Measurements from ENCODE around the gene GARIN5A.

The GARIN5A gene

GRCh38 chr19:50435627-50436026 lies 41.0 kb downstream of the GARIN5A start:
- no peak for DNase-seq (ENCODE audit: low read depth in 4 of 4, low spot score in 1 of 4)

- DNase-seq (ENCODE audit: low read depth in 4 of 4, low spot score in 1 of 4) = no peak
These were observed 41.4 kb downstream of the GARIN5A start for GRCh38 chr19:50435221-50435620.

DNA sequence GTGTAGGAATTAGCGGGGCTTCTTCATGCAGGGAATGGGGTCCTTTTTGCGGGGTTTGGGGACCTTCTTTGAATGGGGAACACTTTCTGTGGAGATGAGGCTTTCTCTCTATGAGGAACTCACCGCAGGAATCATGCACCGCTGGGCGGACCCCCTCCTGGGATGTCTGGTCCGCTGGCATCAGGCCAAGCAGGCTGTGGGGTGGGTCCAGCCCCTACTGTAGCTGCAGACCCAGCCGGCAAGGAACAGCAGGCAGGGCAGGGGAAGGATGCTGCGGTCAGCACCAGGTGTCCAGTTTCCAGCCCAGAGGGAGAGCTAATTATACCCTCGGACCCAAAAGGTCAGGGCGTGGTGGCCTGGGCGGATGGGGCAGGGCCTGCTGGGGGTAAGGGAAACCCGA lies 42.1 kb downstream of the GARIN5A start:
- DNase-seq (ENCODE audit: low read depth in 4 of 4, low spot score in 1 of 4) = no peak

DNA sequence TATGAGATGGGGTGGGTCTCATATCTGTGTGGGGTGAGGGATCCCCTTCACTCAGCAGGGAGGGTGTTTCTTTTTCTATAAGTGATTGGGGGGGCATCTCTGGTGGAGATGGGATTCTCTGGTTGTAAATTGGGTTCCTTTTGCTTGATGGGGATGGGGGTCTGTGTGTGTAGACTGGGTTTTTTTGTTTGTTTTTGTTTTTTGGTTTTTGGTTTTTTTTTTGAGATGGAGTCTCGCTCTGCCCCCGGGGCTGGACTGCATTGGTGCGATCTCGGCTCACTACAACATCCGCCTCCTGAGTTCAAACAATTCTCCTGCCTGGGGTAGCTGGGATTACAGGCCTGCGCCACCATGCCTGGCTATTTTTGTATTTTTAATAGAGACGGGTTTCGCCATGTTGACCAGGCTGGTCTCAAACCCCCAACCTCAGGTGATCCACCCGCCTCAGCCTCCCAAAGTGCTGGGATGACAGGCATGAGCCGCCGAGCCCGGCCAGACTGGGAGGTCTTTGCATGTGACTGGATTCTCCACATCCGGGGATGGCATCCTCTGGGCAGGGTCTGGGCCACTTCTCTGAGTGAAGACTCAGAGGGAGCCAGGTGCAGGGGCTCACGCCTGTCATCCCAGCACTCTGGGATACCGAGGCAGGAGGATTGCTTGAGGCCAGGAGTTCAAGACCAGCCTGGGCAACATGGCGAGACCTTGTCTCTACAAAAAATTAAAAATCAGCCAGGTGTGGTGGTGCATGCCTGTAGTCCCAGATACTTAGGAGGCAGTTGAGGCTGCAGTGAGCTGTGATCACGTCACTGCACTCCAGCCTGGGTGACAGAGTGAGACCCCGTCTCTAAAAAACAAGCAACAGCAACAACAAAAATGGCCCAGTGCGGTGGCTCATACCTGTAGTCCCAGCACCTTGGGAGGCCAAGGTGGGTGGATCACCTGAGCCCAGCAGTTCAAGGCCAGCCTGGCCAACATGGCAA lies 43.2 kb downstream of the GARIN5A start:
- no peak for DNase-seq (ENCODE audit: low read depth in 4 of 4, low spot score in 1 of 4)

- no peak for DNase-seq (ENCODE audit: low read depth in 4 of 4, low spot score in 1 of 4)
These were observed 44.2 kb downstream of the GARIN5A start, which contains the start of gene MYBPC2 for GRCh38 chr19:50432221-50433028. MYBPC2 (plus strand) TSS chr19:50432892; CDS start chr19:50432954, 62 bp downstream.

- peak; percentile 70 to 82 (median 78) for DNase-seq (ENCODE audit: low read depth in 4 of 4, low spot score in 1 of 4)
These were observed 45.1 kb downstream of the GARIN5A start for GRCh38 chr19:50431343-50432220.

DNA sequence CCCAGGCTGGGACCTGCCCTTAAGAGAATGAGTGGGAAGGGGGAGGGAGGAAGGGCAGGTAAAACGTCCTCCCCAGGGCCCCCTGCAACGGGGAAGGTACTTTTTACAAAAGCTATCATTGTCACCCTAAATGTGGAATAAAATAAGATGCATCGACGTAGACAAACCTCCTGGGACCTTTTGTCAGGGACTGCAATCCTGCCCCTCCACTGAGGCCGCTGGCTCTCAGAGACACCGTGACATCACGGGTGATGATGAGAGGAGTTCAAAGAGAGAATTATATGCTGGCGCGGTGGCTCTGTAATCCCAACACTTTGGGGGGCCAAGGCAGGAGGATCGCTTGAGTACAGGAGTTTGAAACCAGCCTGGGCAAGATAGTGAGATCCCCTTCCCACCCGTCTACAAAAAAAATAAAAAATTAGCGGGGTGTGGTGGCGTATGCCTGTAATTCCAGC lies 45.7 kb downstream of the GARIN5A start:
- DNase-seq (ENCODE audit: low read depth in 4 of 4, low spot score in 1 of 4) = no peak

DNA sequence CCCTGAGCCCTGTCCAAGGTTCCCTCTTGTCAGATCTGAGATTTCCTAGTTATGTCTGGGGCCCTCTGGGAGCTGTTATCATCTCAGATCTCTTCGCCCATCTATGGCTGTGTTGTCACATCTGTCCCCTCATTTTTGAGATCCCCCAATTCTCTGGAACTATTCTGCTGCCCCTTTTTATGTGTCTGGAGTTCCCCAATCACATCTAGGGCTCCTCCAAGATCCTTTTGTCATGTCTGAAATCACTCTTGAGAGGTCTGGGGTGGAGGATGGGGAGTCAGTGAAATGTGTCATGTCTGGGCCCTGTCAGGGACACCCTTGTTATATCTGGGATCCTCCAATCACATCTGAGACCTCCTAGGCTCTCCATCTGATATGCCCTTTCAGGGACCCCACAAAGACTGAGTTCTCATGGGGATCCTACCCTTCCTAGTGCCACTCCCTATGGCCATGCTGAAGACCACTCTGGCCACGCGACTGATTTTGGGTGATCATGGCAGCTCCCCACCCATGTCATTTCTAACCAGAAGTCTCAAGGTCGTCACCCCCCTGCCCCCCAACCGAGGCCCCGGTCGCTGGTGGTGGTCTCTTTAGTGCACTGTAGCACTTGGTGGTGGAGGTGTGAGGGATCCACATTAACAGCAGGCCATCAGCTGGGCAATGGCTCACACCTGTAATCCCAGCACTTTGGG lies 47.7 kb downstream of the GARIN5A start:
- DNase-seq (ENCODE audit: low read depth in 4 of 4, low spot score in 1 of 4) = no peak

DNA sequence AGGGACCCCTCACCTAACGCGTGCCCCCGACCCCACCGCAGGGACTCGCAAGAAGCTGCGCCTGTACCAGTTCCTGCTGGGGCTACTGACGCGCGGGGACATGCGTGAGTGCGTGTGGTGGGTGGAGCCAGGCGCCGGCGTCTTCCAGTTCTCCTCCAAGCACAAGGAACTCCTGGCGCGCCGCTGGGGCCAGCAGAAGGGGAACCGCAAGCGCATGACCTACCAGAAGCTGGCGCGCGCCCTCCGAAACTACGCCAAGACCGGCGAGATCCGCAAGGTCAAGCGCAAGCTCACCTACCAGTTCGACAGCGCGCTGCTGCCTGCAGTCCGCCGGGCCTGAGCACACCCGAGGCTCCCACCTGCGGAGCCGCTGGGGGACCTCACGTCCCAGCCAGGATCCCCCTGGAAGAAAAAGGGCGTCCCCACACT lies 48.6 kb downstream of the GARIN5A start:
- peak in 1 of 4 experiments; percentile 37 for DNase-seq (ENCODE audit: low read depth in 4 of 4, low spot score in 1 of 4)

DNA sequence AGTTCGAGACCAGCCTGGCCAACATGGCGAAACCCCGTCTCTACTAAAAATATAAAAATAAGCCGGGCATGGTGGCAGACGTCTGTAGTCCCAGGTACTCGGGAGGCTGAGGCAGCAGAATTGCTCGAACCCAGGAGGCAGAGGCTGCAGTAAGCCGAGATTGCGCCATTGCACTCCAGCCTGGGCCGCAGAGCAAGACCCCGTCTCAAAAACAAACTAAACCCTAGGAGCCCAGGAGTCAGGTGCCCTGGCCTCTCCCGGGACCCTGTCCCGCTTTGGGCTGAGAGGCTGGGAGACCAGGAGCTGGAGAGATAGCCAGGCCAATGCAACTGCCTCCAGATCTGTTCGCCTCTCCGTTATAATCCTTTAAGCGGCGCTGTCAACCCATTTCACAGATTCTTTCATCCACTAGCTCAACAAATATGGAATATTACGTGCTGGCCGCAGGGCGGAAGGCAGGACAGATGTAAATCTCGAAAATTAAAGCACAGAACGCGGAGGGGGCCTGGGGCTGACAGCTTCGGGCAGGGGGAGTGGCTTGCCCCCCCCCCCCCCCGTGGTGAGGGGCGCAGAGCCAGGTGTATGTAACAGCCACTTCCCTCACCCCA lies 49.2 kb downstream of the GARIN5A start:
- DNase-seq (ENCODE audit: low read depth in 4 of 4, low spot score in 1 of 4) = no peak

DNA sequence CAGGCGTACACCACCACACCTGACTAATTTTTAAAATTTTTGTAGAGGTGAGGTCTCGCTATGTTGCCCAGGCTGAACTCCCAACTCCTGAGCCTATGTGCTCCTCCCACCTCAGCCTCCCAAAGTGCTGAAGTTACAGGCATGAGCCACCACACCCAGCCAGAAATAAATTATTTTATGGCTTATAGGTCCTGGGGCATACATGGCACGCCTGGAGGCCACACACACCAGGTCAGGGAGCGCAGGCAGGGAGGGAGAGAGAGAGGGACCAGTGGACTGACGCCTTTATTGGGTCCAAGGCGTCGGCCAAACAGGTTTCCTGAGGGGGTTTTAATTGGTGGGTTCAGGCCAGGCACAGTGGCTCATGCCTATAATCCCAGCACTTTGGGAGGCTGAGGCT lies 51.1 kb downstream of the GARIN5A start:
- no peak for DNase-seq (ENCODE audit: low read depth in 4 of 4, low spot score in 1 of 4)

GRCh38 chr19:50423279-50424113 lies 53.2 kb downstream of the GARIN5A start:
- no peak for DNase-seq (ENCODE audit: low read depth in 4 of 4, low spot score in 1 of 4)

DNA sequence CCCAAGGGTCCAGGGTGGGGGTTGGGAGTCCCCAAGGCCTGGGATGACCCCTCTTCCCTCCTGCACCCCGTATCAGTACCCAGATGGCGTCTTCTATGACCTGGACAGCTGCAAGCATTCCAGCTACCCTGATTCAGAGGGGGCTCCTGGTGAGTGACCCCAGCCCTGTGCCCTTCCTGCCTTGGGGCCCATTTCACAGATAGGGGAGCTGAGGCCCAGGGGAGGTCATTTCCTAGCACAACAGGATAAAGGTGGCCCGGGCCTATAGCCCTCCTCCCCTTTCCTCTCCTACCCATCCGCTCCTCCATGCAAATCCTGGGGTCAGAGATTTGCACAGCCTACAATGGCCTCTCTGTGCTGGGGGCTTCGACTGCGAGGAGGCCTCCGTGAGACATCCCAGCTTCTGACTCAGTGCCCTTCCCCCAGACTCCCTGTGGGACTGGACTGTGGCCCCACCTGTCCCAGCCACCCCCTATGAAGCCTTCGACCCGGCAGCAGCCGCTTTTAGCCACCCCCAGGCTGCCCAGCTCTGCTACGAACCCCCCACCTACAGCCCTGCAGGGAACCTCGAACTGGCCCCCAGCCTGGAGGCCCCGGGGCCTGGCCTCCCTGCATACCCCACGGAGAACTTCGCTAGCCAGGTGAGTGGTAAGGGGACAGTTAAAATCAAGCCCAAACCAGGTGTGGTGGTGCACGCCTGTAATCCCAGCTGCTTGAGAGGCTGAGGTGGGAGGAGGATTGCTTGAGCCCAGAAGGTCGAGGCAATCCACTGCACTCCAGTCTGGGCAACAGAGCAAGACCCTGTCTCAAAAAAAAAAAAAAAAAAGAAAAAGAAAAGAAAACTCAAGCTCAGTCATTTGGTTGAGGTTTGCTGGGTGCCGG lies 54.0 kb downstream of the GARIN5A start:
- DNase-seq (ENCODE audit: low read depth in 4 of 4, low spot score in 1 of 4) = no peak

- DNase-seq (ENCODE audit: low read depth in 4 of 4, low spot score in 1 of 4) = no peak
These were observed 55.8 kb downstream of the GARIN5A start for GRCh38 chr19:50420808-50421207.

- DNase-seq (ENCODE audit: low read depth in 4 of 4, low spot score in 1 of 4) = no peak
These were observed 56.5 kb downstream of the GARIN5A start for GRCh38 chr19:50420127-50420526.

GRCh38 chr19:50419580-50420035 lies 57.0 kb downstream of the GARIN5A start:
- no peak for DNase-seq (ENCODE audit: low read depth in 4 of 4, low spot score in 1 of 4)

DNA sequence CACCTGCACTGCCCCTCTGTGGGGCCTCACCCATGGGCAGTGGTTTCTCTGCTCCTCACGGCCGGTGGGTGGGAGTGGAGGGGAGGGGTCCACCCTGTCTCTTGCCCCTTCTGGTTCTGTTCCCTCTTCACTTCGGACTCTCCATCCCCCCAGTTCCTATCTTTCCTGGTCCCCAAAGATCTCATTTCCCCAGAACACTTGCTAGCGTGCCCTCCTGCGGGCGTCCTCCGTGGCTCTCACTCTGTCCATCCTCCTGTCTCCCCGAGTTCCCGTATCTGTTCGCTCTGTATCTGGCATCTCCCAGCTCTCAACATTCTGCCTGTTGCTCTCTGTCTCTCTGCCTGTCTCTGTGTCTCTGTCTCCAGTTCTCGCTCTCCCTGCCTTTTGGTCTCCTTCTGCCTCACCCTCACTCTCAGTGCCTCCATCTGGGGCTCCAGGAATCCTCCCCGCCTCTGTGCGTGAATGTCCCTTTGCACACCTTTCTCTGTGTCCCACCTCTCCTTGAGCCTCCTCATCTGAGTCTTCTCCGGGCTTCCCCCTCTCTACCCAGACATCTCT lies 57.5 kb downstream of the GARIN5A start:
- DNase-seq (ENCODE audit: low read depth in 4 of 4, low spot score in 1 of 4) = no peak
